HG03095 (cell line): ENCODE measurements around the gene SGTA.
"Not testable (repeated sequence)": the region's sequence is repeated elsewhere in the genome, so short reads cannot be mapped to it uniquely, and the experiment has no call there.

Experiments
- ATAC-seq: cut with Tn5 transposase; IDR thresholded peaks from one replicate; pipeline ENCODE4 v1.9.1; 2021; ENCODE audit warnings: moderate library complexity; ENCODE audit not compliant: unreplicated experiment

SGTA gene, protein sequence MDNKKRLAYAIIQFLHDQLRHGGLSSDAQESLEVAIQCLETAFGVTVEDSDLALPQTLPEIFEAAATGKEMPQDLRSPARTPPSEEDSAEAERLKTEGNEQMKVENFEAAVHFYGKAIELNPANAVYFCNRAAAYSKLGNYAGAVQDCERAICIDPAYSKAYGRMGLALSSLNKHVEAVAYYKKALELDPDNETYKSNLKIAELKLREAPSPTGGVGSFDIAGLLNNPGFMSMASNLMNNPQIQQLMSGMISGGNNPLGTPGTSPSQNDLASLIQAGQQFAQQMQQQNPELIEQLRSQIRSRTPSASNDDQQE

DNA sequence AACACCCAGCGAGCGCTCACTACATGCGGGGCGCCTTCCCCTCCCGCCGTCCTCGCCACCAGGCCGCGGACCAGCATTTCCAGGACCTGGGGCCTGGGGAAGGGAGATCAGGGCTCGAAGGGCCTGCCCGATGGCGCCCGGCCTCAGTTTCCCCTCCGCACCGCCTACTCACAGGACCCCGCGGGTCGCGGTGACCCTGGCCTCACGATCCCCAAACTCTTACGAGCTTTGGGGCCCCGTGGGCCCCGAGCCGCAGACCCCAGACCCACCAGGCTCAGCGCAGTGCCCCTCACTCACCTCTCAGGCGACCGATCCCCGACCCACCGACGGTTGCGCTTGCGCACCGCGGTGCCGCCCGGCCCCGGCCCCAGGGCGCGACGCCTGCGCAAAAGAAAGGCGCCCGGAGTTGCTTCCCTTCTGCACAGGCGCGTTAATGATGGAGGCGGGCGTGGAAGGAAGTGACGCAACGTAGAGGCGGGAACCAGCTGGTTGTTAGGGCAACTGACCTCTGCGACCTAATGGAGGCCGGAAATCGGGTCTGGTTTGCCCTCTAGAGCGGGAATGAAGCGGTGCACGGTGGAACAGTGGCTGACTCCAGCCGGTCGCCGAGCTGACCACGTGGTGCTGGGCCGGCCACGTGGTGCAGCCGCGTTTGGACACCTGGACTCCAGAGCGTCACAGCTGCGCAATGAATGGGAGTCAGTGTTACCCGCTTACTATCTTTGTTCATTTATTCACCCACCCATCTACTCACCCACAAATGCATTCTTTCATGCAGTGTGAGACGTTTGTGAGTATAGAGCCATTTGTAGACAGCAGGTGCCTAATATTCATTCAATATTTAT is at the start of gene SGTA:
Gene SGTA (minus strand): TSS at position 338 of the 845 bp plus-strand sequence. CDS start 14,205 bp downstream, outside the sequence.
- peak; percentile 63 for ATAC-seq

GRCh38 chr19:2827840-2828489 is 44.9 kb upstream of the SGTA start:
- no peak for ATAC-seq

- no peak for ATAC-seq
Measured at GRCh38 chr19:2827022-2827421, 43.9 kb upstream of the SGTA start.

DNA sequence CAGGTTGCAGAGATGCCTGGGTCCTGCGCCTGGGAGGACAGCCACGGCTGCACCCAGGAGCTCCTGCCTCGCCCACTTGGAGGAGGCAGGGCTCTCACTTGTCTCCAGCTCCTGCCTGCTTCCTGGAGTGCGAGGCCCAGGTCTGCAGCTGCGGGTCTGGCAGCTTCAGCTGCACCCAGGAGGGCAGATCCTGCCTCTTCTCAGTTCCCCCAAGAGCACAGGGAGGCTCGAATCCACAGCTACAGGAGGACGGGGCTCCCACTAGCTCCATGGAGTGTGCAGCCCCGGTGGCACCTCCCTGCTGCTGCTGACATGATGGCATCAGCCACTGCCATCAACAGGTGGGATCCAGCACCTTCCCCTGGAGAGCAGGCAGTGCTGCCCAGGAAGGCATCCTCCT is 41.1 kb upstream of the SGTA start:
- no peak for ATAC-seq

DNA sequence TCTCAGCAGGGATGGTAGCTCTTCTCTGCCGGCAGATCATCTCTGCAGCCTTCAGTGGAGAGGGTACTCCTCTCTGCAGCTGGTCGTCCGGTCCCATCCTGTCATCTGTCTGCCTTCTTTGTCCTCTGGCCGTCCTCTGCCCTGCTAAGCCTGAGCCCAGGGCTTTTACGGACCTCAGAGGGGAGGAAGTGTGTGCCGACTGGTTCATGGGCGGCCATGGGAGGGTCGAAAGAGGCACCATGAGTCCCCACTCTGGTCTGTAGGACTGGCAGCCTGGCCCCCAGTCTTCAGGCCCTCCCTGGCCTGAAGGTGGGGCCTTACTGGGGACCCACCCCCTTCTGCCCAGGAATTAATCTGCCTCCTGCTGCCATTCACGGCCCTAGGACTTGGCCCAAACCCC is 40.6 kb upstream of the SGTA start:
- ATAC-seq, result no peak

DNA sequence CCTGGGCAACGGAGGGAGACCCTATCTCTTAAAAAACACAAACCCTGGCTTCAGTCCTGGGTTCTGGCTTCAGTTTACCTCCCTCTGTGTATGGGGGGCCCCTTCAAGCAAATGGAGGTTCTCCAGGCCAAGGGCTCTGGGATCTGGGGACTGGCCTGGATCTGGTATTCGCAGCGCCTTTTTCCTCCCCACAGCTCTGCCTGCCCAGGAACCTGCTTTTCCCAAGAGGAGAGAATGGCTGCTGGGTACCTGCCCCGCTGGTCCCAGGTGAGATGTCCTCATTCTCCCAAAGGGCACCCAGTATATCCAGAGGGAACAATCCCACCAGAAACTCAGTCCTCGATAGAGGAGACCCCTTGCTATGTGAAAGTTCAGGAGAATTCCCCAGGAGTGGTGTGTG is 39.8 kb upstream of the SGTA start:
- no peak for ATAC-seq

- ATAC-seq, result peak; percentile 14
Measured at GRCh38 chr19:2820112-2820702, 37.1 kb upstream of the SGTA start.

DNA sequence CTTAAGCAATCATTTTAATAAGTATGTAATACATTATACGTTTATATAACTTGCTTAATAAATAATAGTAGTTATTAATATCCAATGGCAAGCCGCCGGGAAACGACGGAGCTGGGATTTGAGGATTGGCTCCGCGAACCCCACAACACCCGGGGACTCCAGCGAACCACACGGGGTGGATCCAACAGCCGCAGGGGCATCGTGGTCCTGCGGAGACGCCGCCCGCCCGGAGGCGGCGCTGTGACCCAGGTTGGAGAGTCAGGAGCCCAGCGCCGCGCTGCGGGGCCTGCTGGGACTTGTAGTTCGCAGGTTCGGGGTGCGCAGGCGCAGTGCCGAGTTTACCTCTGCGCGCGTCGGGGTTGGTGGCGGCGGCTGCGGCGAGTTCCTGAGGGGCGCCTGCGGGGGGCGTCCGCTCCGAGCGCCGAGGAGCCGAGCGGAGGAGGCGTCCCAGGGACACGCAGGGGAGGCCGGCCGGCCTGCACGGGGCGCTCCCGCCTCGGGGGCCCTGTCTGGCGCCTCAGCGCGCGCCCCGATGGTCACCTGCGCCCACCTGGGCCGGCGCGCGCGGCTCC is 36.6 kb upstream of the SGTA start, which contains the start of gene ZNF554:
Gene ZNF554 (plus strand): TSS at position 329 of the 572 bp plus-strand sequence. CDS start 204 bp downstream, at position 533.
- ATAC-seq, result peak; percentile 78

GRCh38 chr19:2817237-2817829 is 34.3 kb upstream of the SGTA start:
- not testable (repeated sequence) for ATAC-seq

GRCh38 chr19:2816641-2817040 is 33.6 kb upstream of the SGTA start:
- ATAC-seq, result no peak

DNA sequence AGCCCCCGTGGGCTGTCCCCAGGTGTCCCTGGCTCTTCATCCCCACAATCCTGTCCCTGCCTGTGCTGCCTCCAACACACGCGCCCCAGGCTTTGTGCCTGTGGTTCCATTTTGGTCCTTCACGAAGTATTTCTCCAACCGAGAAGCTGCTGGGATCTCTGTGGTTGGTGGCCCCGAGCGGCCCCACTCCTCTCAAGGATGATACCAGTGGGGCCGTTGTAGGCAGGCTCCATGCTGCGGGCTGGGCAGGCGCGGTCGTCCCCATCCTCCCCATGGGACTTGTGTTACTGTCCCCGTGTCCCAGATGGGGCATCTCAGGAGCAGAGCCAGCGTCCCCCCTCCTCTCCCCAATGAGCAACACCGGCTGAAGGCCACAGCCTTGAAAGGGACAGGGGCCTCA is 32.9 kb upstream of the SGTA start:
- ATAC-seq, result no peak

GRCh38 chr19:2815191-2815614 is 32.1 kb upstream of the SGTA start:
- no peak for ATAC-seq

DNA sequence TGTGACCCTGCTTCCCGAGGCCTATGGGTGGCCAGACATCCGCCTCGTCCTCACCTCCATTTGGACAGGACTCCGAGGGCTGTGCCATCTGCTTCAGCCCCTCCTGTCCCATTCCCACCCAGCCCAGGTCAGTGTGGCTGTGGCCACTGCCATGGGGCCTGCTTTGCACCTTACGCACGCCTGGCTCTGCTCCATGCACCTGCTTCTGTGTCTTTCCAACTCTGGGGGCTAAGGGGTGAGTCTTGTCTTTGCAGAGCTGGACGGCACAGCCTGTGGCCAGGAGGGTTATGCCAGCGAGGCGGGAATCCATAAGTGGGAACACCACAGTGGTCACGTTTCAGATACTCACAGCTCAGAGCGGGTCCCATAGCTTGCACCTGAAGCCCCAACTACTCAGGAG is 31.4 kb upstream of the SGTA start:
- no peak for ATAC-seq

- ATAC-seq, result no peak
Measured at GRCh38 chr19:2813235-2814160, 30.4 kb upstream of the SGTA start.

- no peak for ATAC-seq
Measured at GRCh38 chr19:2812414-2813234, 29.6 kb upstream of the SGTA start.

GRCh38 chr19:2811735-2812413 is 28.8 kb upstream of the SGTA start:
- no peak for ATAC-seq

DNA sequence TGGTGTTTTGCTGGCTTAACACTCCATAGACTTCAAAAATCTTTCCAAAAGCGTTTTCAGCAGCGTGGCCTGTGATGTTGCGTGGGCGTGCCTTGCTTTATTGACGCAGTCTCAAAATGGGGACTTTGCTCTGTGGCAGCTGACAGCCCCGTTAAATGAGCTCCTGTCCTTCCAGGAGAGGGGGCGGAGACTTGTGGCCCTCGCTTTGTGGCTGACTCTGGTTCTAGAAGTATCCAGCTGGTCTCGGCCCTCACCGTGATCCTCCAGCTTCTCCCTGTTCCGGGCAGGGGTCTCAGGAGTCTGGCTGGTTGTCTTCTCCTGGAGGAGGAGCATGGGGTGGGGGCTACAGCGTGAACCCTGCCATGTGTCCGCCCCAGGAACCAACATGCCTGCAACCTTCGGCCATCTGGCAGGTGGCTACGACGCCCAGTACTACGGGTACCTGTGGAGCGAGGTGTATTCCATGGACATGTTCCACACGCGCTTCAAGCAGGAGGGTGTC is 28.2 kb upstream of the SGTA start:
- no peak for ATAC-seq
